Stimulated activated CD4-positive, alpha-beta T cell treated with anti-CD3 and anti-CD28 coated beads, Interleukin-1b, Interleukin-23, amount 100 ng/mL, for 48 hours (primary cell): ENCODE measurements around the gene ASIC5.

Experiments
- DNase-seq: peaks from one replicate; pipeline ENCODE4 v3.0.0-alpha.2; 2020

ASIC5 gene

GRCh38 chr4:155879767-155880166 is 13.7 kb upstream of the ASIC5 start:
- DNase-seq: no peak

DNA sequence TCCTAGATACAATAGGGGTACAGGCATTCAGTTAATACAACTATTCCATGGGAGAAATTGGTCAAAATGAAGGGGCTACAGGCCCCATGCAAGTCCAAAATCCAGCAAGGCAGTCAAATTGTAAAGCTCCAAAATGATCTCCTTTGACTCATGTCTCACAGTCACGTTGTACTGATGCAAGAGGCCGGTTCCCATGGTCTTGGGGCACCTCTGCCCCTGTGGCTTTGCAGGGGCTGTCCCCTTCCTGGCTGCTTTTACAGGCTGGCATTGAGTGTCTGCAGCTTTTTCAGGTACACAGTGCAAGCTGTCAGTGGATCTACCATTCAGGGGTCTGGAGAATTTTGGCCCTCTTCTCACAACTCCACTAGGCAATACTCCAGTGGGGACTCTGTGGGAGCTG is 12.5 kb upstream of the ASIC5 start:
- DNase-seq: no peak

GRCh38 chr4:155877971-155878370 is 11.9 kb upstream of the ASIC5 start:
- no peak for DNase-seq

GRCh38 chr4:155875878-155876277 is 9.8 kb upstream of the ASIC5 start:
- no peak for DNase-seq

GRCh38 chr4:155855897-155856296 is 10.2 kb downstream of the ASIC5 start:
- DNase-seq: no peak

- no peak for DNase-seq
Measured at GRCh38 chr4:155854582-155855226, 11.4 kb downstream of the ASIC5 start.

- DNase-seq: no peak
Measured at GRCh38 chr4:155853189-155853588, 12.9 kb downstream of the ASIC5 start.

DNA sequence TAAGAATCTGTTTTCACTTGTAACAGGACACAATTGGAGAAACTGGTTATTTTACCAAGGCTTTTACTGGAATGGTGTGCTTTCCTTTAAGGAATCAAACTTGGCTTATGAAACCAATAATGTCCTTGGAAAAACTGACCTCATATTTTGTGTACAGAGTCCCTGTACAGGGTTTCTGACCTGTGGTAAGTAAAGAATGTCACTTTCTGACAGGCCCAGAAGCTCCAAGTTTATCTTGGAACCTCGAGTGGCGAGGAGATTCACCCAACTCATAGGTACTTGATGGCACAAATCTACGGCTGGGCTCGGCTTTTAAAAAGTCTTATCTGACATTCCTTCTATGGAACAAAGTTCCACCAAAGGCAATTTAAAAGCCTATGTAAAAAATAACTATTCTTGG is 17.0 kb downstream of the ASIC5 start:
- DNase-seq: no peak

- DNase-seq: no peak
Measured at GRCh38 chr4:155846929-155847328, 19.1 kb downstream of the ASIC5 start.

DNA sequence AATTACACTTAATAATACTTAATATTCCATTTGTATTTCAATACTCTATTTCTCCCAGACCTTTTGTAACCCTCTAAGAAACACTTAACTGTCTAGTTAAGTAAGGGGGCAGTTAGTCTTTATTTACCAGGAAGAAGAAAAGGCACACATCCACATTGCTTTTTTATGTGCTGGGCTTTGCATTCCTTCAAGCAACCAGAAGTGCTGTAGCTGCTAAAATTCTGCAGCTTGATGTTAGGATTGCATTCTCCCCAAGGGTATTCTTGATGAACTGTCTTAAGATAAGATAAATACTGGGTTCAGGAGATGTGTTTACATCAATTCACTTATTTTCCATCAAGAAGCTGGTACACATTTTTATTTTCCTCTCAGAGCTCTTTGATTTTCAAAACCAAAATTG is 24.0 kb downstream of the ASIC5 start:
- DNase-seq: no peak

DNA sequence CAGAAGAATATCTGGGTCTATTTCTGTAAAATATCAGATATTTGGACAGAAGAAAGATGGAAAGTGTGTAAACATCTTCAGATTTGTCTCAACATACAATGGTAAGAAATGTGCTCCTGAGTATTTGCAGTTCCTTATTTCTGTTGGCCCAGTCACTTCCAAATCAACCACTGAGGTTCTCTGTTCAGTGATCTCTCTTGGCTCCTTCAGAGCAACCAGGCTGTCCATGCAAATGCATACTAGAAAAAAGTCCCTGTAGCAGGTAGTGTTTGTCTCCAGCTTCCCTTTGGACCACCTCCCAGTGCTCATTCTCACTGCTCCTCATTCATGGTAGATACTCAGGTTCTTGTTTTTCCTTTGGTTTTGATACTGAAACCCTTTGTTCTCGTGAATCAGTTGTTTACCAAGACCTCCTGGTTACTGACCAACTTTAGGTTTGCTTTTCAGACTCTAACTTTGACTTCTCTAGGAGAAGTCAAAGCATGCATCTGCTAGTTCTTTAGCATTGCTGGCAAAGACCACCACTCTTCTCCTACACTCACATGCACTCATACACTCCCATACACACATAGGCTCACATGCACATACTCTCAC is 28.8 kb downstream of the ASIC5 start:
- no peak for DNase-seq

GRCh38 chr4:155832664-155833063 is 33.4 kb downstream of the ASIC5 start:
- DNase-seq: no peak

- no peak for DNase-seq
Measured at GRCh38 chr4:155828628-155829027, 37.4 kb downstream of the ASIC5 start.

GRCh38 chr4:155822572-155822971 is 43.5 kb downstream of the ASIC5 start:
- DNase-seq: no peak

GRCh38 chr4:155820887-155821518 is 45.1 kb downstream of the ASIC5 start:
- no peak for DNase-seq

- DNase-seq: no peak
Measured at GRCh38 chr4:155819066-155819465, 47.0 kb downstream of the ASIC5 start.

DNA sequence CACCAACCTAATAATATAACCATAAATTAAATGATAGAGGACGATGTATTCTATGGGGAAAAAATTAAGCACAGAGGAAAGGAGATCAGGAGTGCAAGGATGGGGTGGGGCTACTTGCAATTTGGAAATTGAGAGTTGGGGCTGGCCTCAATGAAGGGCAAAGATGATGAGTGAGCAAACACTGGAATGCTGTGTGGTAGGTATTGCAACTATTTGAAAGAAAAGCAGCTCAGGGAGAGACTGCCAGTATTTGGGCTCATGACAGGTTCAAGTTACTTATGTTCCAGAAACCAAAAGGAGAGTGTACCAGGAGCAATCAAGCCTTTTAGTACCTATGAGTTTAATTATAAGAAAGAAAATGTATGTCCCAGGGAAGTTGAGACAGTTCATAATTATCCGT is 47.4 kb downstream of the ASIC5 start:
- no peak for DNase-seq

- no peak for DNase-seq
Measured at GRCh38 chr4:155811083-155811482, 55.0 kb downstream of the ASIC5 start.

GRCh38 chr4:155809835-155810234 is 56.2 kb downstream of the ASIC5 start:
- no peak for DNase-seq

GRCh38 chr4:155807021-155807420 is 59.1 kb downstream of the ASIC5 start:
- DNase-seq: no peak

GRCh38 chr4:155805016-155805415 is 61.1 kb downstream of the ASIC5 start:
- no peak for DNase-seq

DNA sequence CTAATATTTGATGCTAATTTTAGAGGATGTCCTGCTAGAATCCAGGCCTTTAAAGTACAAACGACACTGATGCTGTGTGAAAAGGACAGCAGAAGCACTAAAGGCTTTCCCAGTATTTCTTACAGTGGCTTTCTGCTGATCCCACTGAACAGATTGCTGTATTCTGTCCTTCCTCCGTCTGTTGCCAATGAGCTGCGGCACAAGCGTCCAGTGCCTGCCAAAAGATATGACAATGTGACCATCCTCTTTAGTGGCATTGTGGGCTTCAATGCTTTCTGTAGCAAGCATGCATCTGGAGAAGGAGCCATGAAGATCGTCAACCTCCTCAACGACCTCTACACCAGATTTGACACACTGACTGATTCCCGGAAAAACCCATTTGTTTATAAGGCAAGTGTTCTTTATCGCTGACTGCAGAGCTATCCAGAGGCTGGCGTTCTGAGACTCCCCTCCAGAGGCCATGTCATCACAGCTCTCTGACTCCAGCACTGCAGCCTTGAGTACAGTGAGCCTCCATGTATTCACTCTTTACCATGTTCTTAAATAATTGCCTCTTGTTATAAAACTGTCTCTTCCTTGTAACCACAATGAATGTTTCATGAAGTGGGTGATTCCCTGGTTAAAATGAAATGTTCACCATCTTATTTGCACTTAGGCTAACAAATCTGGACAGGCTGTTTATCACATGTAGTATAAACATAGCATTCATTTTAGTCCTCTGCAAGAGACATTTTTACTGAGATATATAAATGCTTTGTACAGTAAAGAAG is 63.7 kb downstream of the ASIC5 start:
- no peak for DNase-seq

- no peak for DNase-seq
Measured at GRCh38 chr4:155800685-155801343, 65.3 kb downstream of the ASIC5 start.
